Measurements from ENCODE around the gene TCF4. TPM values are rescaled to one million over a fixed set of nuclear protein-coding genes. Genes with fewer than 3 reads are reported as not detected.

TCF4 gene
- polyA plus RNA-seq, 1 of the 3 experiments (the other 2 are of a cell fraction) = 39.1 TPM

- no peak overlapping the region for H3K27ac ChIP-seq (ENCODE audit: low read depth in 2 of 2, low read length in 1 of 2)
- peaks cover 8% of the 10 kb centered on the region for H3F3A ChIP-seq (replicated peaks; ENCODE audit: insufficient read depth)
- H3K4me2 ChIP-seq = no peak overlapping the region
- ChIA-PET POLR2A (interaction anchor here (0.6 kb wide), 1 partner anchor 11 kb away, joined by 3 read pairs; no protein-coding TSS in a partner anchor), CTCF (no interaction called here)
- no peaks in the 10 kb centered on the region for H3K27me3 ChIP-seq (ENCODE audit: insufficient read depth)
- H2AFZ ChIP-seq (ENCODE audit: low read depth) = no peak overlapping the region
- no peak overlapping the region for H3K9ac ChIP-seq
- H3K4me3 ChIP-seq (ENCODE audit: low read depth in 2 of 2, low read length in 1 of 2) = no peak overlapping the region
- WGBS (ENCODE audit: low lambda C conversion rate) = 99% methylated on average over 4 of the region's 4 CpGs
- H3K9me2 ChIP-seq = no peaks in the 10 kb centered on the region
- peaks cover 0 to 7% of the 10 kb centered on the region in 2 experiments for H3K36me3 ChIP-seq (replicated peaks in 1 of 2; ENCODE audit: control insufficient read depth in 1 of 2, insufficient read depth in 2 of 2, low read length in 1 of 2)
- H3K79me2 ChIP-seq (ENCODE audit: insufficient read depth) = peaks cover 49% of the 10 kb centered on the region
- no peaks in the 10 kb centered on the region for H4K20me1 ChIP-seq (ENCODE audit: insufficient read depth)
- peaks cover 13 to 17% of the 10 kb centered on the region in 2 experiments; a peak in 3 of 4 replicates for H3K4me1 ChIP-seq (ENCODE audit: control insufficient read depth in 1 of 2, insufficient read depth in 2 of 2, low read depth in 1 of 2, low read length in 1 of 2)
- no peak for DNase-seq
- no peaks in the 10 kb centered on the region for H3K9me3 ChIP-seq
- TF ChIP-seq RFX5 (IDR thresholded peaks at IDR 0.05; ENCODE audit: low read length) (no peak), FOXM1 (IDR thresholded peaks at IDR 0.05; ENCODE audit: low read depth) (no peak), TEAD4 (IDR thresholded peaks at IDR 0.05; ENCODE audit: borderline replicate concordance, insufficient read depth) (no peak), YY1 (IDR thresholded peaks at IDR 0.05; ENCODE audit: low read depth) (no peak), ELF1 (IDR thresholded peaks at IDR 0.05) (no peak), ZBTB33 (IDR thresholded peaks at IDR 0.05; ENCODE audit: borderline replicate concordance, low read depth) (no peak), POLR2AphosphoS5 (IDR thresholded peaks at IDR 0.05; ENCODE audit: low read depth, low read length) (no peak), MEF2A (IDR thresholded peaks at IDR 0.05; ENCODE audit: borderline replicate concordance, low read depth) (no peak), CTCF (IDR thresholded peaks at IDR 0.05) (no peak), MAX (IDR thresholded peaks at IDR 0.05; ENCODE audit: low read depth) (no peak), SIN3A (IDR thresholded peaks at IDR 0.05; ENCODE audit: borderline replicate concordance, low read depth, low read length) (no peak), MXI1 (IDR thresholded peaks at IDR 0.05; ENCODE audit: low read depth, low read length) (no peak)
Observed at GRCh38 chr18:55517055-55517454, 70.9 kb downstream of the TCF4 start.

GRCh38 chr18:55515941-55516710 is 71.9 kb downstream of the TCF4 start:
- TF ChIP-seq USF1 (IDR thresholded peaks at IDR 0.05; ENCODE audit: borderline replicate concordance, low read depth) (no peak), GATA2 (CRISPR knock-in tag; IDR thresholded peaks at IDR 0.05) (no peak), NFIC (IDR thresholded peaks at IDR 0.05; ENCODE audit: borderline replicate concordance) (no peak), EZH2phosphoT487 (IDR thresholded peaks at IDR 0.05; ENCODE audit: borderline replicate concordance, low read depth) (no peak), MEF2A (IDR thresholded peaks at IDR 0.05; ENCODE audit: borderline replicate concordance, low read depth) (no peak), USF2 (IDR thresholded peaks at IDR 0.05; ENCODE audit: borderline replicate concordance, low read depth, low read length) (no peak)
- H3K9ac ChIP-seq = no peak overlapping the region
- H3F3A ChIP-seq (replicated peaks; ENCODE audit: insufficient read depth) = peaks cover 18% of the 10 kb centered on the region
- no peaks in the 10 kb centered on the region for H3K9me3 ChIP-seq
- H4K20me1 ChIP-seq (ENCODE audit: insufficient read depth) = no peaks in the 10 kb centered on the region
- peak overlapping the region in 1 of 2 experiments; percentile 26; a peak in 1 of 4 replicates for H3K27ac ChIP-seq (ENCODE audit: low read depth in 2 of 2, low read length in 1 of 2)
- no peak overlapping the region for H2AFZ ChIP-seq (ENCODE audit: low read depth)
- no peak for DNase-seq
- peaks cover 11 to 19% of the 10 kb centered on the region in 2 experiments; a peak in 3 of 4 replicates for H3K4me1 ChIP-seq (ENCODE audit: control insufficient read depth in 1 of 2, insufficient read depth in 2 of 2, low read depth in 1 of 2, low read length in 1 of 2)
- ChIA-PET POLR2A (interaction anchor here (0.6 kb wide), 1 partner anchor 11 kb away, joined by 3 read pairs; no protein-coding TSS in a partner anchor), CTCF (no interaction called here)
- H3K36me3 ChIP-seq (replicated peaks in 1 of 2; ENCODE audit: control insufficient read depth in 1 of 2, insufficient read depth in 2 of 2, low read length in 1 of 2) = peaks cover 0 to 7% of the 10 kb centered on the region in 2 experiments
- no peaks in the 10 kb centered on the region for H3K9me2 ChIP-seq
- H3K79me2 ChIP-seq (ENCODE audit: insufficient read depth) = peaks cover 46% of the 10 kb centered on the region
- no peak overlapping the region for H3K4me3 ChIP-seq (ENCODE audit: low read depth in 2 of 2, low read length in 1 of 2)
- H3K4me2 ChIP-seq = no peak overlapping the region
- no peaks in the 10 kb centered on the region for H3K27me3 ChIP-seq (ENCODE audit: insufficient read depth)
- 79% methylated on average over 6 of the region's 6 CpGs for WGBS (ENCODE audit: low lambda C conversion rate)
